ENCODE measurements around the gene ARL8B.
"Not testable (repeated sequence)": the region's sequence is repeated elsewhere in the genome, so short reads cannot be mapped to it uniquely, and the experiment has no call there.

The ARL8B gene

DNA sequence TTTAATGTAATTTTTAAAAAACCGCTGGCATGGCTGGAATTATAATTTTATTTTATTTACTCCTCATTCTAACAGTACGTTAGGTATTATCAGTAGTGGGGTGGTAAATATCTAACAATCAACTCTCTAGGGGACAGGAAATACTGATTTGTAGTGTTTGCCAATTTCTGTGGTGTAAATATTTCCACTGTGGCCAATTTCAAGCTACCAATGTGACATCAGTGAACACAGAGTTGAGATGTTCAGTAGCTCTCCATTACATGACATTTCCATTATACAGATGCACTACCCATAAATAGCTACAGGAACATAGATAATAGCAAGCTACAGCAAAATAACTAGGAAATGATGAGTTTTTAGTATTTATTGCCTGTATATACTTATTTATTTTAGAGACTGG, 10.0 kb upstream of the ARL8B start:
- no peak for DNase-seq (ENCODE audit: low spot score)

DNA sequence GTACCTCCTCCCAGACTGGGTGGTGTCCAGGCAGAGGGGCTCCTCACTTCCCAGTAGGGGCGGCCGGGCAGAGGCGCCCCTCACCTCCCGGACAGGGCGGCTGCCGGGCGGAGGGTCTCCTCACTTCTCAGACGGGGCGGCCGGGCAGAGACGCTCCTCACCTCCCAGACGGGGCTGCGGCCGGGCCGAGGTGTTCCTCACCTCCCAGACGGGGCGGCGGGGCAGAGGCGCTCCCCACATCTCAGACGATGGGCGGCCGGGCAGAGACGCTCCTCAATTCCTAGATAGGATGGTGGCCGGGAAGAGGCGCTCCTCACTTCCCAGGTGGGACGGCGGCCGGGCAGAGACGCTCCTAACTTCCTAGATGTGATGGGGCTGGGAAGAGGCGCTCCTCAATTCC, 8.4 kb upstream of the ARL8B start:
- DNase-seq (ENCODE audit: low spot score) = not testable (repeated sequence)

DNA sequence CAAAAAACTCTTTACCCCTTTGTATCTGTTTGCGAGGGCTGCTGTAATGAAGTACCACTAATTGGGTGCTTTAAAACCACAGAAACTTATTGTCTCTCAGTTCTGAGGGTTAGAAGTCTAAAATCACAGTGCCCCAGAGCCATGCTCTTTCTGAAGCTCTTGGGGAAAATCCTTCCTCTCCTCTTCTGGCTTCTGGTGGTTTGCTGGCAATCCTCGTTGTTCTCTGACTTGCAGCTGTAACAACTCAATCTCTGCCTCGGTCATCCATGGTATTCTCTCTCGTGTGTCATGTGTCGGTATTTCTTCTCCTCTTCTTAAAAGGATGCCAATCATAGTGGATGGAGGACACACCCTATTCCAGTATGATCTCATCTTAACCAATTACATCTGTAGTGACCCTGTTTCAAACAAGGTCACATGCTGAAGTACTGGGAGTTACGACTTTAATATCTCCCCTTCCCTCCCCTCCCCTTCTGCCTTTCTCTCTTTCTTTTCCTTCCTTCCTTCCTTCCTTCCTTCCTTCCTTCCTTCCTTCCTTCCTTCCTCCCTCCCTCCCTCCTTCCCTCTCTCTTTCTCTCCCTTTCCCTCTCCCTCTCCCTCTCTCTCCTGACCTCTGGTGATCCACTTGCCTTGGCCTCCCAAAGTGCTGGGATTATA, 6.5 kb upstream of the ARL8B start:
- no peak for DNase-seq (ENCODE audit: low spot score)

DNA sequence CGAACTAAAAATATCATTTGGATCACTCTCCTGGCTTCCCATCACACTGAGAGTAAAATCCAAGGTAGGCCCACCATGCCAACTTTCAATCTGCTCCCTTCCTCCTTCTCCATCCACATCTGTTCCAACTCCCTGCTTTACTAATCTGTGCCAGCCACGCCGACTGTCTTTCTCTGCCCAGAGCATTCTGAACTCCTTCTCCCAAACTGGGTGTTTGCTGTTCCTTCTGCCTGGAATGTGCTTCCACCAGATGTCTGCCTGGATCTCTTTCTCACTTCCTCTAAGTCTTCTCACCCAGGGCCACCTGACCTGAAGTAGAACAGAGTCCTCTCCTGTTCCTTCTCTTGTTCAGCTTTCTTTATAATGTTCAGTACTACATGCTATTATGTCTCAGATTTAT, 5.6 kb upstream of the ARL8B start:
- DNase-seq (ENCODE audit: low spot score) = no peak

DNA sequence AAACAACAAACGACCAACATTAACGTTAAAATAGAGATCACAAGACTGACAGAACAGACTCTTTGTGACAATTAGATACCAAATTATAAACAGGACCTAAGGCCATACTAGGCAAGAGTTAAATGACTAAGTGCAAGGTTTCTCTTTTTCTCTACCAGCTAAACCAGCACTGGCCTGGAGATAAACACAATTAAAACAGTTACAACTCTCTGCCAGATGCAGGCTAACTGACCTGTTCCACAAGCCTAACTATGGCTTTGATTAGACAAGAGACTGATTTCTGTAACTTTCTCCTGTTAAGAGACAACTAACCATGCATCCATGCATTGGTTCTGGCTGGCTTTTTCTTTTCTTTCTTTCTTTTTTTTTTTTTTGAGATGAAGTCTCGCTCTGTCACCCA, 1.6 kb upstream of the ARL8B start:
- DNase-seq (ENCODE audit: low spot score) = no peak

DNA sequence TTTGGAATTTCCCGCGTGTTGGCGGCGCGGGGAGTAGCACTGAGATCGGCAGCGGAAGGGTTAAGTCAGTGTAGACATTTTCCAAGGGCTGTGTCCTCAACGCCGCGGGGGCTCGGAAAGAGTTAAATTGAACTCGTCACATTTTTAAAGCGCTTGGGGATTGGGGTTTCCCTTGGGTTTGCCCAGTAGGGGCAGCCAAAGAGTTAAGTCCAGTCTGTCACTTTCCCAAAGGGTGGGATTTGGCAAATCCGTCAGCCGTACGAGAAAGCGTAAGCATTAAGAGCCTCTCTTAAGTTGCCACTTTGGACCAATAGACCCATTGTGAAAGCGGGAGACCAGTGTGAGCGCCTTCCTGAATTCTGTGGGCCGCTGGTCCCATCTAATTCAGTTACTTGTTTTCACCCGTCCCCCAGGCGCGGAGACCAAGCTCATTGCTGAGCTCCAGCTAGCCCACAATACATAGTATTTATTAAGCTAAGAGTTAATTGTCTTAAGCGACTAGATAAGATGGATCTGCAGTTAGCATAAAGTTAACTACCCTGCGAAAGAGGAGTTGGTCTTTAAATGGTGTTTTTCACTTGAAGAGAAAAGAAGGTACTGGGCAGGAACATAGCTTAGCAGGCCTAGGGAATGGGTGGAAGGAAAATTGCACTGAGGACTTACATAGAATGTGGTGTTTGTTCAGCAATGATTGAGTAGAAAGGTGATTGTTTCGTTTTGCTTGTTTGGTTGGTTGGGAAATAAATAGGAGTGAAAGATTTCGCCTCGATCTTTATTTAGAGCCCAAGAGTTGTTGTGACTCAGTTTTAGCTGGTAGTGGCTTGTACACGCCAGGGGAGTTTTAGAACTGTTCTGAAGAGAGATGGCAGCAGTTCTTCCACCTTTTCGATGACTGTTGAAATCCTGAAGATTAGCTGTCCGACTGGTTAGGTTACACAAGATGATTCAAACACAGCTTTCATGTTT, 932 bp downstream of the ARL8B start:
- peak; percentile 49 for DNase-seq (ENCODE audit: low spot score)

DNA sequence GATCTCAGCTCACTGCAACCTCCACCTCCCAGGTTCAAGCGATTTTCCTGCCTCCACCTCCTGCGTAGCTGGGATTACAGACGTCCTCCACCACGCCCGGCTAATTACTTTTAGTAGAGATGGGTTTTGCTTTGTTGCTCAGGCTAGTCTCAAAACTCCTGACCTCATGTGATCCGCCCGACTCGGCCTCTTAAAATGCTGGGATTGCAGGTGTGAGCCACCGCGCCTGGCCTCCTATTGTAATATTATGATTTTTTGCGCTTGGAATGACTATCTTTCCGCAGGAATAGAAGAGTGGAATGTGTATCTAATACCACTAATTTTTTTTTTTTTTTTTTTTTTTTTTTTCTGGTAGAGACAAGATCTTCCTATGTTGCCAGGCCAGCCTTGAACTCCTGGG, 1.8 kb downstream of the ARL8B start:
- DNase-seq (ENCODE audit: low spot score) = no peak

DNA sequence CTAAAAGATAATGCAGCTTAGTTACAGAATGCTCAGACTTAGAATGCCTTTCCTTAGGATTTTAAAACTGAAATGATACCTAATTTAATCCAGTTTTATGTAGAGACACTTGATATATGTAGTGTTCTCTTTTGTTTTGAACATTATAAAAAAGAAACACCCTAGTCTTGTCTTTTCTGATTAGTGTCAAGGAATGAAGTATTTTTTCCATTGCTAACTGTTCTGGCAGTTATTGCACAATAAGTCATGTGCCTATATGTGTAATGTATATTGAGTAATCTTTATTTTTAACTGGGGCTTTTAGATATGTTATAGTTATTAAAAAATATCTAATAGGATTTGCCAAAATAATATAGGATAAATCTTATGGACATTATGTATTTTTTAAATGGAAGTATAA, 4.5 kb downstream of the ARL8B start:
- DNase-seq (ENCODE audit: low spot score) = no peak

DNA sequence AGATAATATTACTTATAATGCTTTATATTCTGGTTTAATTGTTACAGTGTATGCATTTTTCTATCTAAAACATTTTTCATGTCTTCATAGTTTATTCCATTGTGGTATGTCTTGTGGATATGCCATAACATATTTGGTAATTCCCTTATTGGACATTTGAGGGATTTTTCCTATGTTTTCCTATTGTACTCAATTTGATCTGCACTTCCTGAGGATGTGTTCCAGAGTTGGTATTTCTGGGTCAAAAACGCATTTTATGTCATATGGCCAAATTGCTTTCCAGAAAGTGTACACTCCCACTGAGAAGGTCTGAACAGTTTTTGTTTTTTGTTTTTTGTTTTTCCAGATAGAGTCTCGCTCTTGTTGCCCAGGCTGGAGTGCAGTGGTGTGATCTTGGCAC, 6.8 kb downstream of the ARL8B start:
- DNase-seq (ENCODE audit: low spot score) = no peak

DNA sequence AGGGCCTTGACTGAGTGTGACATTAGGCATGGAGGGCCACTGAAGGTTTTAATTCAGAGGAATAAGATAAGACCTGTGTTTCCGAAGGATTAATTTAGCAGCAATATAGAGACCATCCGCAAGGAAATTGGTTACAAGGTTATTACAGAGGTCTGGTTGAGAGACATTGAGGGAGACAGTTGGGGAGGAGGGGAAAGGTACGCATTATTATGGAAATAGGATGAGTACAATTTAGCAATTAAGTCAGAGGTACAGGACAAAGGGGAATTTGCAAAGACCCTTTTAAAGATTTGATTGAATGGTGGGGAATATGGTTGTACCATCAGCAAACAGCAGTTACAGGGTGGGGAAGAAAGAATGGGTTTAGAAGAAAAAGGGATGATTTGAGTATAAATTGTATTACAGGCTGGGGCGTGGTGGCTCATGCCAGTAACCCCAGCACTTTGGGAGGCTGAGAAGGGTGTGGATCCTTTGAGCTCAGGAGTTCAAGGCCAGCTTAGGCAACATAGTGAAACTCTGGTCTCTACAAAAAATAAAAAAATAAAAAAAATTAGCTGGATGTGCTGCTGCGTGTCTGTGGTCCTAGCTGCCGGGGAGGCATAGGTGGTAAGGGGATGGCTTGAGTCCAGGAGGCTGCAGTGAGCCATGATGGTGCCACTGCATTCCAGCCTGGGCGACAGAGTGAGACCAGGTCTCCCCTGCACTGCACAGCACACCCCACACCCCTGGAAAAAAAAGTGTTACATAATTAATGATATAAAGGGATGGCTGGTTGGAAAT, 11.3 kb downstream of the ARL8B start:
- DNase-seq (ENCODE audit: low spot score) = no peak

DNA sequence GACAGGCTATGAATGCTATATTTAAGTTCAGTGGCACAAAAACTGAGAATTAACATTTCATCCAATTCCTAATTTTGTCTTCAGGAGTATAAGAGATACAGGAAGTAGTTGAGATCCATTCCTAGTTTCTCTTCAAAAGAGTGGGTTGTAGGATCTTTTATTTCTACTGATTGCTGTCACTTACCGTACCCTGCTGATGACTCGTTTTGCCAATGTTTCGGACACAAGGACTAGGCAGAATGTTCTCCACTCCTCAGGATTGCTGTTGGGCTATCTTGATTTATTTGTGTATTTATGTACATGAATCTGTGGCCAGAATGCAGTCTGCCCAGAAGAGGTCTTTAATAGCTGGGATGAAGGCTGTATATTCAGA, 11.9 kb downstream of the ARL8B start:
- DNase-seq (ENCODE audit: low spot score) = no peak

DNA sequence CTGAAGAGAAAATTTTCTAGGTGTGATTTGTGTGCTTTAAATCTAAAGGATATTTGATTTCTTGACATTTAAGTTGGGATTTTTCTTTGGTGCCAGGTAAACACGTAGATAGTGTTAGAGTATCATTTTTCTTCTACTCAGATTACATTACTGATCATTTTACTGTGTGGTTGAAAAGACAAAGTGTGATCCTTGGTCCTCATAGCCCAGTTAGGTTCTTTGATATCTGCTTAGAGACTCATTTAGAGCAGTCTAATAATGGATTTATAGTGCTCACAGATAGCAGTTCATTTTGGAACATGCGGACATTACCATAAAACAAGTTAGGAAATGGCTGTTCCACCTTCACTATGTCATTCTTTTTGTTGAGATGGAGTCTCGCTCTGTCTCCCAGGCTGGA, 12.4 kb downstream of the ARL8B start:
- DNase-seq (ENCODE audit: low spot score) = no peak

DNA sequence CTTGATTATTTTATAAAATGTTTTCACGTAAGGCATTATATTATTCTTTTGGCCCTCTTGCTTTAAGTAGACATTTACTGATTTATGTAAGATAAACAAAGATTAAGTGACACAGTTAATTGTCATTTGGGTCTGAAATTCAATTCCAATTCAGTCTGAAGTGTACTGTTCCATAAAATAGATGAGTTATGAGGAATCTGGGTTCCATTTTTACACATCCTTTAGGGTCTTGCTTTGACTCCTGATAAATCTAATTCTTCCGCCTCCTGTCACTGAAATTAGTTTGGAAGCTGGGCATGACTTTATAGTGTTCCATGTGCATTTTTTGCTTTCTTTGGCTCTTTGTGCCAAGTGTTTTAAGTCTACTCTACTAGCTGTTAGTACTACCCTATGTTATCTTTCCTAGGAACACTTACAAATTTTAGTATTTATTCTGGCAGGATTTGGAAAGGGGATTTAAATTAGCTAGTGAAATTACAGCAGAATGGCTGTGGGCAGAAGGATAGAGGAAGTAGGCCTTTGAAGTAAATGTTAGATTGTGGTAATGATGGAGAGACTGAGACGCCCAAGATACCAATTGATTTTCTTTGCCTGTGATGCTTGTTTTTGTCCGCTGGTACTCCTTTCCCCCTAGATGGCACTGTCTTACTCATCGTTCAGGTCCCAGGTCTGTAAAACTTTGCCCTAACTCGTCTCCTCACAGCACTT, 14.3 kb downstream of the ARL8B start:
- DNase-seq (ENCODE audit: low spot score) = peak; percentile 87

DNA sequence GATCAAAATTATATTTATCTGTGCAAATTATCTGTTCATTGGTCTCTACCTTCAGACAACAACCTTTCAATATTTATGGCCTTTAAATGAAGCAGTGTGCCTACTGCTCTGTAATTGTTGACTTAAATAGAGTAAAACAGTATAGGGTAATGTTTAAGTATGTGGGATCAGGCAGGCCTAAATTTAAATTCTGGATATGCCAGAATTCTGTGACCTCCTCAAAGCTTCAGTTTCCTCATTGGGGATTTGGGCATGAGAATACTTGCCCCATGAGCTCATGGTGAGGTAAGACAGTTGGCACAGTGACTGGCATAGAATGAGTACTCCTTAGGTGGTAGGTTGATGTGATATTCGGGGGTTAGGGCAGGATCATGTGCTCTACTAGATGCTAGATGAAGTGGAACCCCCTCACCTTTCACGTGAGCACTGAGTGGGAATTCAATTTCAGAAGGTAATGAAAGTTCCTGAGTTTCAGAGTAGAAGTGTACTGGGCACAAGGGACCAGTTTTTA, 14.9 kb downstream of the ARL8B start:
- DNase-seq (ENCODE audit: low spot score) = no peak

DNA sequence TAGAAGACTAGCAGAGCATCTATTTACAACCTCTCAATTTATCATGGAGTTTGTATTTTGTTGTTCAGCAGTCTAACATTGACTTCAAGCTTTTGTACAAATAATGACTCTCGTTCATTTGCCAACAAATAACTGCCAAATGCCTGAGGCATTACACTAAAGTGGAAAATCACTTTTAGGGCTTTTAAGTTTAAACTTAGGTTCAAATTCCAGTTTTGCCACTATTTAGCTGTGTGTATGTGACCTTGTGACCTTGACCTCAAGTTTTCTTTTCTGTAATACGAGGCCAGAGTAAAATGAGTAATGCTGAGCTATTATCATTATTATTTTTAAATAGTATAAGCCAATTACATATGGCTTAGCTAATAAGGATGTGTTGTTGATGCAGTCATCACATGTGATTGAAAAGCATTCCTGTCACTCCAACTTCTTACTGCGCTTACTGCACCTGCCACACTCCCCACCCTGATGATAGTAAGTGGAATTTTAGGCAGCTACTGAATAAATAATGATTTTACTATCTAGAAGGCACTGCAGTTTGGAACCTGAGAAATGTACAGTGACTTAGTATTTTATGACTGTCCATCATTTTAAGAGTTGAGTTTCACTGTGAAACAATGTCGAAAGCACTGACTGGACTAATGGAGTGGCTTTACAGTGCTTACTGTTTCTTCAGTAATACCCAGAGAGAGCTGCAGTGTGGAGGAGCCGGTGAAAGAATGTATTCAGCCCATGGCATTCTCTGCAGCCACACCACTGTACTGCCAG, 16.3 kb downstream of the ARL8B start:
- no peak for DNase-seq (ENCODE audit: low spot score)

DNA sequence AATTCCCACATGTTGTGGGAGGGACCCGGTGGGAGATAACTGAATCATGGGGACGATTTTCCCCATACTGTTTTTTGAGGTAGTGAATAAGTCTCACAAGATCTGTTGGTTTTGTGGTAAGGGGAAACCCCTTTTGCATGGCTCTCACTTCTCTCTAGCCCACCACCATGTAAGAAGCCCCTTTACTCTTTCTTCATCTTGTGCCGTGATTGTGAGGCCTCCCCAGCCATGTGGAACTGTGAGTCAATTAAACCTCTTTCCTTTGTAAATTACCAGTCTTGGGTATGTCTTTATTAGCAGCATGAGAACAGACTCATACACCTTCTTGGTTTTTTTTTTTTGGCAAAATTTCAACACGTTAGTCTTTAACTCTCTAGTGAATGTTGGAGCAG, 18.1 kb downstream of the ARL8B start:
- DNase-seq (ENCODE audit: low spot score) = no peak

DNA sequence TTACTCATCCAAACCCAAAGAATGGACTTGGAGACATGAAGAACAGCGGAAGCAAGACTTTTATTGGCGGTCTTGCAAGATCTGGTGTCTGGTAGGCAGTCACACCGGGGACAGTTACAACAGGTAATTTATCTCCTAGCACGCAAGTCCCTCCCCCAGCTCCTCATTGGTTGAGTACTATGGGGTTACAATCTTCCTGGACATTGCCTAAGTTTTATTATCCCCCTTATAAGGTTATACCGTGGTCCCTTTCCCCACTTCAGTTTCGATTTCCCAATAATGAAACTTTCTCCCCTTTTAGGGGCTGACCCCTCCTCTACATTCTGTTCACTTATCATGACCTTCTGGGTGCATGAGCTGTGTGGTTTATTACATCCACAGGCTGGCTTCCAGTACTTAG, 18.7 kb downstream of the ARL8B start:
- no peak for DNase-seq (ENCODE audit: low spot score)

DNA sequence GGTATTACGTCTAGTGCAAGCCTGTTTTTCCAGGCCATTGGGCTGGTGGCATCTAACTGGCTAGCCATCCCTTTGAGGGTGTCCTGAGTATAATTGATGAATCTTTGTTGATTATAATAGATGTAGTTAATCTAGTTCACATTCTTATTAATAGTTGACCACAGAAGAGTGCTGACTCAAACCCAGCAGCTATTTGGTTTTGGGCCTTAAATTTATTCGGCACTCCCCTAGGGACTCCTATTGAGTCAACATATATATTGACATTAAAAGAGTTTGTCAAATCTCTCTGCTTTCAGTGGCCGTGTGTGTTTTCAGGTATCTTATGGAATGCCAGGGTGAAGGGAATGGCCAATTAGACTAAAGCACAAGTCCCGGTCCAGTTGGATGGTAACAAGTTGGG, 19.7 kb downstream of the ARL8B start:
- DNase-seq (ENCODE audit: low spot score) = no peak

DNA sequence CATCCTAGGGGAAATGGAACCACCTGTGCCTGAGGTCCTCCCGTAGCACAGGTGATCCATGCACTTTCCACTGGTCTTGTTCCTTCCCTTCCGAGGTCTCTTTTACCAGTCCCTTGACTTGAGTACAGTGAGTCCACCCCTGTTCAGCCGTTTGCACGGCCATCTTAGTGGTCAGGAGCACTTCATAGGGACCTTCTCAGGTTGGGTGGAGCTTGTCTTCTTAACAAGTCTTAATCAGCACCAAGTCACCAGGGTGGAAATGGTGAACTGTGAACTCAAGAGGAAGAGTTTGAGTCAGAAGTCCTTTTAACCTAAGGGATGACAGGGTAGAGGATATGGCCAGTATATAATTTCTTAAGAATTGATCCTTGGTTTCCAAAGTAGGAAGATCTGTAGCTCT, 21.4 kb downstream of the ARL8B start:
- no peak for DNase-seq (ENCODE audit: low spot score)

DNA sequence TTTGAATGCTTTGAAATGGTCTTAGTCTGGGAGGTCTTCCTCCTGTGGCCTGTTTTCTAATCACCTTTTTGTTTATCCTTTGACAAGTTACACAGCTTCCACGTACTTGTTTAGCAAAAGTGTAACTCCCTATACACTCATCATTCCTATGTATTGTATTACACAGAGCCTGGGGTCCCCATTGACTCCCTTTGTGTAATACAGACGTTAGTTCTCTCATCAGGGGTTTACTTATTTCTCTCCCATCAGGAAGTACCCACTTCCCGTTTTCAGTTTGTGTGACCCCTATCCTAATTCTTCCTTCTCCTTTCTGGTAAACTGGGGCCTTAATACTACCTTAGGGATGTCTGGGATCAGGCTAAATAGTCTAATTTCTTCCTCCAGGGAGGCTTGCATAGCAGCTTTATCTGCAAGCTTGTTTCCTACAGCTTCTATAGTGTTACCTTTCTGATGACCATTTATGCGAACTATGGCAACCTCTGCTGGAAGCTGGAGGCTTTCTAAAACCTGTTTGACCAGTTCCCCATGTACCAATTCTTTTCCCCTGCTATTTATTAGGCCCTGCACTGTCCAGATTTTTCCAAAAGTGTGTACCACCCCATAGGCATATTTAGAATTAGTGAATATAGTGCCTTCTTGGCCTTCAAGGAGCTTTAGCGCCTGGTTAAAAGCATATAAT, 22.4 kb downstream of the ARL8B start:
- DNase-seq (ENCODE audit: low spot score) = no peak

DNA sequence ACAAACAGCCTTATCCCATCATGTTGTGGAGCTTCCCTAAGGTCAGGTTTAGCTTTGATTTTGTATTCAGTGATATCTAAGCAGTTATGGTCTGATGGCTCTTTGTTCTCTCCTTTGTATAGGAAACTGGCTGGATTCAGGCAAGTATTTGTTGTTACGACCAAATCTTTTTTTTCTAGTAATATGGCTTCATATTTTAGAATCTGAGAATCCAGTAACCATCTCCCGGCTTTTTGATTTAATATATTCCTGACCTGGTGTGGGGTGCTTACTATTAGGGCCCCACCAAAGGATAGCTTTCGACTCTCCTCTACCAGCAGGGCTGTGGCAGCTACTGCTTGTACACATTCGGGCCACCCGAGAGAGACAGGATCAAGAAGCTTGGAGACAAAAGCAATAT, 23.0 kb downstream of the ARL8B start:
- no peak for DNase-seq (ENCODE audit: low spot score)

All from NAMALWA (cell line).